OCI-LY3 (cell line): ENCODE measurements around the gene LINGO3.

Source experiments
- H2AFZ ChIP-seq: fragments of 200-600, 300-600 bp; shearing (Covaris generic); 2 replicates; pipeline ENCODE4 v1.6.0; 2014; ENCODE audit warnings: antibody characterized with exemption, low read depth, low read length
- H3K27ac ChIP-seq: fragments of 200-600, 300-600 bp; sonication (generic); 2 replicates; pipeline ENCODE4 v1.5.1; 2014; ENCODE audit warnings: mild to moderate bottlenecking, low read length, moderate library complexity, mixed read lengths
- H3K27me3 ChIP-seq: fragments of 200-600, 300-600 bp; sonication (generic); 2 replicates; pipeline ENCODE4 v1.6.1; 2014; ENCODE audit warnings: low read depth, low read length, mixed read lengths
- H3K36me3 ChIP-seq: fragments of 200-600, 300-600 bp; sonication (generic); replicated peaks from 2 replicates; pipeline ENCODE3; 2014; ENCODE audit warnings: low read depth, low read length, mixed read lengths
- H3K4me1 ChIP-seq: fragments of 300-600, 200-600 bp; sonication (generic); 2 replicates; pipeline ENCODE4 v1.6.1; 2014; ENCODE audit warnings: low read length, mixed read lengths
- H3K4me2 ChIP-seq: fragments of 200-600, 300-600 bp; sonication (generic); 2 replicates; pipeline ENCODE4 v1.6.1; 2014; ENCODE audit warnings: low read length, mixed read lengths
- H3K4me3 ChIP-seq: fragments of 300-600, 200-600 bp; sonication (generic); 2 replicates; pipeline ENCODE4 v1.5.1; 2014; ENCODE audit warnings: antibody characterized with exemption, mild to moderate bottlenecking, low read length, moderate library complexity
- H3K79me2 ChIP-seq: fragments of 300-600, 200-600 bp; shearing (Covaris generic); 2 replicates; pipeline ENCODE4 v1.6.1; 2014; ENCODE audit warnings: mild to moderate bottlenecking, low read length, mixed read lengths
- H3K9ac ChIP-seq: fragments of 300-600, 200-600 bp; shearing (Covaris generic); 2 replicates; pipeline ENCODE4 v1.6.0; 2014; ENCODE audit warnings: mild to moderate bottlenecking, low read length, moderate library complexity
- H3K9me3 ChIP-seq: fragments of 200-600, 300-600 bp; shearing (Covaris generic); 2 replicates; pipeline ENCODE4 v1.6.1; 2014; ENCODE audit warnings: low read length, mixed read lengths; ENCODE audit not compliant: insufficient read depth
- H4K20me1 ChIP-seq: fragments of 200-600, 300-600 bp; sonication (generic); 2 replicates; pipeline ENCODE4 v1.6.1; 2016; ENCODE audit warnings: low read length, mixed read lengths; ENCODE audit not compliant: insufficient read depth
- CTCF ChIP-seq: fragments of 200-600, 300-600 bp; sonication (generic); IDR thresholded peaks from 2 replicates; pipeline ENCODE4 v1.5.1; 2014; ENCODE audit warnings: antibody characterized with exemption, low read length, low read depth
- EZH2phosphoT487 ChIP-seq: fragments of 200-600 bp; shearing (Covaris generic); IDR thresholded peaks from 2 replicates; pipeline ENCODE4 v1.6.1; 2018; ENCODE audit warnings: antibody characterized with exemption, mixed run types, low read depth

Gene LINGO3

DNA sequence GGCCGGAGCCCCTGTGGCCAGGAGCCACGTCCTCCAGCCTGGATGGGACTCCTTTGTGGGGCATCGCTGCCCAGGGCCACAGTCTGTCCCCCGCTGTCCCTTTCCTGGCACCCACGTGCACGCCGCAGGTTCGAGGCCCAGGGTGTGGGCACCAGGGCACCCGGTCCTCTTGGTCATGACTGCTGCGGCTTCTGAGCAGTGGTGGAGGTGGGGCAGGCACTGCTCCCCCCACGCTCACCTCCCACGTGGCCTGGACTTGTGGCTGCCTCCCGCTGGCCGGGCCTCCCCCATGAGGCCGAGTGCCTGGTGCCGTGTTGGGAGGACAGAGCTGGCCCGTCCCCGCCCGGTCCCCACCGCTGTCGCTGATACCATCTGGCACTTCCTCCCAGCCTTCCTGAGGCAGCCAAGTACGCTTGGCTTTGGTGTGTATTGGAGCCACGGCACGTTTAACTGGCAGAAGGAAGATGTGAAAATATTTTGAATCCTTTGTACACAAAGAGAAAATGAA is 33.3 kb upstream of the LINGO3 start:
- no peaks in the 10 kb centered on the region for H3K4me1 ChIP-seq

GRCh38 chr19:2340496-2341243 is 32.7 kb upstream of the LINGO3 start:
- Histone ChIP-seq H3K4me1 (no peaks in the 10 kb centered on the region), H3K4me3 (no peak overlapping the region), H3K4me2 (no peak overlapping the region), H3K36me3 (peaks cover 5% of the 10 kb centered on the region), H3K79me2 (peaks cover 18% of the 10 kb centered on the region), H3K9ac (no peak overlapping the region), H2AFZ (no peak overlapping the region), H3K27ac (no peak overlapping the region), H3K27me3 (no peaks in the 10 kb centered on the region), H4K20me1 (0 out of 2 replicates have a peak, but pooled peaks cover 7% of the 10 kb centered on the region), H3K9me3 (no peaks in the 10 kb centered on the region; the same call in 1 of the 2 replicates)
- TF ChIP-seq EZH2phosphoT487 (no peak), CTCF (no peak)

More for the DNA sequence above, 33.3 kb upstream of the LINGO3 start:
- no peaks in the 10 kb centered on the region; the same call in 1 of the 2 replicates for H3K9me3 ChIP-seq
- 0 out of 2 replicates have a peak, but pooled peaks cover 1% of the 10 kb centered on the region for H4K20me1 ChIP-seq
- H3K36me3 ChIP-seq: no peaks in the 10 kb centered on the region
- H3K27ac ChIP-seq: no peak overlapping the region
- H3K4me3 ChIP-seq: no peak overlapping the region
- no peak overlapping the region for H3K4me2 ChIP-seq
- no peak overlapping the region for H3K9ac ChIP-seq
- no peaks in the 10 kb centered on the region for H3K27me3 ChIP-seq
- TF ChIP-seq EZH2phosphoT487 (no peak), CTCF (no peak)
- H3K79me2 ChIP-seq: peaks cover 12% of the 10 kb centered on the region
- no peak overlapping the region for H2AFZ ChIP-seq

DNA sequence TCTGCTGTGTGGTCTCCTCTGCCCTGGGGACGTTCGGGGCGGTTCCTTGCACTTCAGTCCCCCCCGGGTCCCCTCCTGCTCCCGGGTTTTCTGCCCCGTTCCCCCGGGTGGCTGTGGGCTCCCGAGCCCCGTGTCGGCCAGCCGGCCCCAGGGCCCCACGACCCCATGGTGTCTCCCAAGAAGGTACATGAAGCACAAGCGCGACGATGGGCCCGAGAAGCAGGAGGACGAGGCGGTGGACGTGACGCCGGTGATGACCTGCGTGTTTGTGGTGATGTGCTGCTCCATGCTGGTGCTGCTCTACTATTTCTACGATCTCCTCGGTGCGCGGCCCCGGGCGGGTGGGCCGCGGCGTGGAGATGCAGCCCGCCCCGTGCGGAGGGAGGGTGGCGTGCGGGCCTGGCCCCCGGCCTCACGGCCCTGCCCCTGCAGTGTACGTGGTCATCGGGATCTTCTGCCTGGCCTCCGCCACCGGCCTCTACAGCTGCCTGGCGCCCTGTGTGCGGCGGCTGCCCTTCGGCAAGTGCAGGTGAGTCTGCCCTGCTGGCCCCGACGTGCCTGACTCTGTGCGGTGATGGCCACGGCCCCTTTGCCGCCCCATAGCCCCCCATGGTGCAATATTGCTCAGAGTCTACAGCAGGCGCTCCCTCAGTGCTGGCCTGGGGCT is 31.8 kb upstream of the LINGO3 start:
- no peak overlapping the region for H3K4me2 ChIP-seq
- H3K79me2 ChIP-seq: peaks cover 22% of the 10 kb centered on the region
- TF ChIP-seq EZH2phosphoT487 (no peak), CTCF (no peak)
- no peak overlapping the region for H3K27ac ChIP-seq
- no peaks in the 10 kb centered on the region for H3K27me3 ChIP-seq
- H4K20me1 ChIP-seq: 0 out of 2 replicates have a peak, but pooled peaks cover 7% of the 10 kb centered on the region
- no peaks in the 10 kb centered on the region; the same call in 1 of the 2 replicates for H3K9me3 ChIP-seq
- H3K4me3 ChIP-seq: no peak overlapping the region
- H3K36me3 ChIP-seq: peaks cover 10% of the 10 kb centered on the region
- no peaks in the 10 kb centered on the region for H3K4me1 ChIP-seq
- H2AFZ ChIP-seq: no peak overlapping the region
- no peak overlapping the region for H3K9ac ChIP-seq
